Measurements from ENCODE around the gene TMEM132D. TPM values are rescaled to one million over a fixed set of nuclear protein-coding genes. Genes with fewer than 3 reads are reported as not detected.
"Not testable (repeated sequence)": the region's sequence is repeated elsewhere in the genome, so short reads cannot be mapped to it uniquely, and the experiment has no call there.

TMEM132D gene
- total RNA-seq, 2 donors from 2014 or later, result not detected

DNA sequence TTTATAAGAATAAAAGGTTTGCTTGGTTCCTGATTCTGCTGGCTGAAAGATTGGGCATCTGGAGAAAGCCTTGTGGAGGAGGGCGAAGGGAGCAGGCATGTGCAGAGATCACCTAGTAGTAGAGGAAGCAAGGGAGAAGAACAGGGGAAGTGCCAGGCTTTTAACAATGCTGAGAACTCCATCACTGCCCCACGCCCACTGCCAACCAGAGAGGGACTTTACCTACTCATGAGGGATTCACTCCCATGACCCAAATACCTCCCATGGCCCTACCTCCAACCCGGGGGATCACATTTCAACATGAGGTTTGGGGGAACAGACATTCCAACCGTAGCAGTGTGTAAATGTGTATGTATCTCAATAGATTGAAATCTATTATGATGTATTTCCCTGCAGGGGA is 690.3 kb downstream of the TMEM132D start:
- H3K9me3 Mint-ChIP-seq, result peaks cover 7% of the 10 kb centered on the region
- H3K4me1 Mint-ChIP-seq, result no peaks in the 10 kb centered on the region
- H3K27me3 Mint-ChIP-seq, result no peaks in the 10 kb centered on the region
- H3K36me3 Mint-ChIP-seq (ENCODE audit: low read depth), result no peaks in the 10 kb centered on the region
- no peak overlapping the region for H3K4me3 Mint-ChIP-seq
- ATAC-seq (replicated peaks), result no peak
- H3K27ac Mint-ChIP-seq, result no peak overlapping the region

DNA sequence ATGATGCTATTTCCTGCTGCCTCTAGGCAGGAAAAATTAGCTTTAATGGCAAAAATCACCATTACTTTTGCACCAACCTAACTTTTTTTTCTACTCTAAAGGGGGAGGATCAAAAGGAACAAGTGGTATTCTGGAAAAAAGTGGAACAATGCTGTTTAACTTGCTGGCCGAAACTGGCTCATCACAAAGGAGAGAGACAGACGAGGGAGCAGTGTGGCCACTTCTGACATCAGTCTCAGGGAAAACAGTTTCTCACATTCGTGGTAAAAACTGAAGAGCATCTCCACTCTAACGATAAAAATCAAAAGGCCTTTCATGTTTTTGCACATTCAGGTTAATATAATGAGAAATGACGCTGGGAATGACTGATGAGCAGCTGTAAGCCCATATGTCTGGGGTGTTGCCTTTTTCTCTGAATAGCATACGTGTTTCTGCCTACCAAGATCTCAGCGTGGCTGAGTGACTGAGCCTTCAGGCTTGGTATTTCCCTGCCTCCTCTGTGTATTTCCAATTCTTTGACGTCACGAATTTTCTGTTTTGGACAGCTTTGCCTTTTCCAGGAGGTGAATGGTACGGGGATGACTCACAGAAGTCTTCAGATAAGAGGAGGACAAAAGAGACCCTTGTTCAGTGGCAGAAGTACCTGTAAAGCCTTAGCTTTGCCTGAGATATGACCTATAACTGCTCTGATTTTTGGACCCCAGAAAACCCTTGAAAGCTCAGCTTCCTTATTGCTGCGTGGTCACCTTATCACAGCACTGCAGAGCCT is 691.8 kb downstream of the TMEM132D start:
- Mint-ChIP-seq H3K4me3 (no peak overlapping the region), H3K27me3 (no peaks in the 10 kb centered on the region), H3K4me1 (no peaks in the 10 kb centered on the region), H3K36me3 (ENCODE audit: low read depth) (no peaks in the 10 kb centered on the region), H3K9me3 (peaks cover 9% of the 10 kb centered on the region), H3K27ac (no peak overlapping the region)
- ATAC-seq (replicated peaks), result no peak

DNA sequence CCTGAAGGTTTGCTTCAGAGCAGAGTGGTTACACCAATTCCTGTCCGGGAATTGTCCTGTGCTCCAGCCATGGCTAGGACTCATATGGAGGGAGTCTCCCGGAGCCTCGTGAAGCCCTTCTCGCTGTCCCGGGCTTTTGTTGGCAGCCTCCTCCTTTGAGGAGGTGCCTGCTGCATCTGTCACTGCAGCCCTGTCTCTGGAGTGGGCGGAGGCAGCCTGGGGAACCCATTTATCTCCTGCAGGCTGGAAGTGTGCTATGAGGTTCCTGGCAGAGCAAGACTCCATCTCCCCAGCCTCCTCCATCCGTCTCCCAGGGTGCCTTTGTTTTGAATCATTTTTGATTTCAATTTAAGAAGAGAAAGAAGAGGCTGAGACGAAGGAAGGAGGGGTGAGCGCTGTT is 695.3 kb downstream of the TMEM132D start:
- Mint-ChIP-seq H3K27ac (no peak overlapping the region), H3K4me1 (no peaks in the 10 kb centered on the region), H3K27me3 (no peaks in the 10 kb centered on the region), H3K36me3 (ENCODE audit: low read depth) (no peaks in the 10 kb centered on the region), H3K9me3 (peaks cover 12% of the 10 kb centered on the region), H3K4me3 (no peak overlapping the region)
- no peak for ATAC-seq (replicated peaks)

DNA sequence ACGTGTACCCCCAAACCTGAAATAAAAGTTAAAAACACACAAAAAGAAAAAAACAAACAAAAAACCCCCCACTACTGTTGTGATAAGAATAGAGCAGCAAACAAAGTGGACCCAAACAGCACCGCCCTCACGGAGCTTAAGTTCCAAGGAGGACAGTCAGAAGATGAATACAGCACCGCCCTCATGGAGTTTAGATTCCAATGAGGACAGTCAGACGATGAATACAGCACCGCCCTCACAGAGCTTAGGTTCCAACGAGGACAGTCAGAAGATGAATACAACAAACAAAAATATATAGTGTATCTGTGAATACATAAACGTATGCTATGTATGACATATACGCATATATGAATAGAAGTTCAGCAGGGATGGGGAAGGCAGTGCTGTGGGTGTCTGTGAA is 696.7 kb downstream of the TMEM132D start:
- Mint-ChIP-seq H3K9me3 (peaks cover 7% of the 10 kb centered on the region), H3K27ac (no peak overlapping the region), H3K27me3 (no peaks in the 10 kb centered on the region), H3K36me3 (ENCODE audit: low read depth) (no peaks in the 10 kb centered on the region), H3K4me3 (no peak overlapping the region), H3K4me1 (no peaks in the 10 kb centered on the region)
- ATAC-seq (replicated peaks), result no peak

DNA sequence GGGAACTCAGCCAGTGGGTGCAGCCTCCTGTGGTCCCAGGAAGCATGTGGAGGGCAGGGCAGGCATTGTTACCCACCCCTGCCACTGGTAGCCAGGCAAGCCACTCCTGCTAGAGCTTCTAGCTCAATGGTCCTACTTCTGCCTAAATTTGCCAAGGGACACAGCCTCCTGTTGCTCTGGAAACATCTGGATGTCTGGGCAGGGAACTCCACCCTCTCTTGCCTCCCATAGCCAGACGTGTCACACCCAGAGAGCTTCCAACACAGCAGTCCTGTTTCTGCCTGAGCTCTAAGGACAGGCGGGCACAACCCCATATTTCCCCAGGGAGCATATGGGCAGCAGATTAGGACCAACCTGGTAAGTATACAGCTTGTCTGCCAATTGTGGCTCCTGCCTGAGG is 700.4 kb downstream of the TMEM132D start:
- no peak overlapping the region for H3K4me3 Mint-ChIP-seq
- no peak for ATAC-seq (replicated peaks)
- no peaks in the 10 kb centered on the region for H3K36me3 Mint-ChIP-seq (ENCODE audit: low read depth)
- H3K9me3 Mint-ChIP-seq, result peaks cover 7% of the 10 kb centered on the region
- no peaks in the 10 kb centered on the region for H3K27me3 Mint-ChIP-seq
- H3K27ac Mint-ChIP-seq, result no peak overlapping the region
- no peaks in the 10 kb centered on the region for H3K4me1 Mint-ChIP-seq

DNA sequence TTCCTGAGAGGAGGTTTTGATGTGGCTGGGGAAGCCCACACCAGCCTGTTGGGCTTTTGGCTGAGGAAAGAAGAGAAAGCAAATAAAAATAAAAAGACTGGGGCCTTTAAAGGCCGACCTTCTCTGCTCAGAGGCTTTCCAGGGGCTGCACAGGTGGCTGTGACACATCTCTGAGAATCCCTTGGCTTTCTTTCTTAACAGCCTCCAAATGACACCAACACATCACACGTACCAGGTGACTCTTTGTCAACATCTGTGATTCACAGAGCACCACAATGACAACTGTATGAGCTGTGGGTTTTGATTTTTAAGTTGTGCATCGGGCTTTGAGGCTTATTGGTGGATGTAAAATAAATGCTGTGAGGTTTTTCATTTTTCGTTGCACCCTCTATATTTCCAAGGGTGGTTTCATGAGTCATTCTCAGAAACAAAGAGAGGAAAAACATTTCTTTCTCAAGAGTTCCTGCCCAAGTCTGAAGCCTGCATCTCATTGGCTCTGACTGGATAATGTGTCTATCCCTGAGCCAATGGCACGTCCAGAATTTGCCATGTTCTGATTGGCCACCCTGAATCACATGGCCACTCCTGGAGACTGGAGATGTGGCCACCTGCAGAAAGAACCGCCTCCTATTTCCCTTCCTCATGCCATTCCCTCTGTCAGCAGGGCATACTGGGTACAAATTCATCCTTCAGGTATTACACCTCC is 701.6 kb downstream of the TMEM132D start:
- peaks cover 5% of the 10 kb centered on the region for H3K9me3 Mint-ChIP-seq
- ATAC-seq (replicated peaks), result no peak
- H3K4me3 Mint-ChIP-seq, result no peak overlapping the region
- H3K27me3 Mint-ChIP-seq, result no peaks in the 10 kb centered on the region
- no peaks in the 10 kb centered on the region for H3K36me3 Mint-ChIP-seq (ENCODE audit: low read depth)
- H3K27ac Mint-ChIP-seq, result no peak overlapping the region
- no peaks in the 10 kb centered on the region for H3K4me1 Mint-ChIP-seq

DNA sequence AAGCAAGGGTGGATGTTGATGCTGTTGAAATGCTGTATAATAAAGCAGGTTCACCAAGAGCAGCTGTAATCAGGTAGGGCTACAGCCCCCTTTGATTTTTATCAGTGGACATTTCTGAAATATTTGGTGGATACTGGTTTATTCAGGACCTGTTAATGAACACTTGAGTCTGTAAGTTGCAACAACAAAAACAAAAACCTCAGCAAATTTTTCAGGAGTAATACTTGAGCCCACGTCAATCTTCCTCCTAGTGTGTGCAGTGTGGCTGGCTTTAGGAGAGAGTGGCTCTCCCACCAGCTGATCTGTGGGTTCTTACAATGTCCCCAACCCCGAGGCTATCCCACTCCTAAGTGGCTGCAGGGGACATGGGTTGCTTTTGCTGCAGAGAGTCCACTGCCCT is 702.8 kb downstream of the TMEM132D start:
- Mint-ChIP-seq H3K36me3 (ENCODE audit: low read depth) (no peaks in the 10 kb centered on the region), H3K27me3 (no peaks in the 10 kb centered on the region), H3K9me3 (no peaks in the 10 kb centered on the region), H3K27ac (no peak overlapping the region), H3K4me3 (no peak overlapping the region), H3K4me1 (no peaks in the 10 kb centered on the region)
- ATAC-seq (replicated peaks), result no peak

DNA sequence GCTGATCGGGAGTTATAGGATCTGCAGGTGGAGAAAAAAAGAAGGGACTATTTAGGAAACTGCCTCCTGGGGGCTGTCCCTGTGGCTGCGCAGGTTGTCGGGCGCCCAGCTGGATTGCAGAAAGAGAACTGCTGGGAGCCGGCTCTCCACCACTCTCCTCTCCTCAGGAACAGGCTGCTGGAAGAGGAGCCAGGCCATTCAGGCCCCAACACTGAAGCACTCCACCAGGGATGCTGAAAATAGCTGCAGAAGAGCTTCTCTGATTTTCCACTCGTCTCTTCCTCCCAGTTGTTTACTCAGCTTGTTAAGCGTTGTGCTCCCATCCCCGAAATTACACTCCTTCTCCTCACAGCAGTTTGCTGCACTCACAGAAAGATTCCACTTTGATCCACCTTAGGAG is 703.2 kb downstream of the TMEM132D start:
- Mint-ChIP-seq H3K36me3 (ENCODE audit: low read depth) (no peaks in the 10 kb centered on the region), H3K4me3 (no peak overlapping the region), H3K4me1 (no peaks in the 10 kb centered on the region), H3K27me3 (no peaks in the 10 kb centered on the region), H3K27ac (no peak overlapping the region), H3K9me3 (no peaks in the 10 kb centered on the region)
- ATAC-seq (replicated peaks), result no peak

DNA sequence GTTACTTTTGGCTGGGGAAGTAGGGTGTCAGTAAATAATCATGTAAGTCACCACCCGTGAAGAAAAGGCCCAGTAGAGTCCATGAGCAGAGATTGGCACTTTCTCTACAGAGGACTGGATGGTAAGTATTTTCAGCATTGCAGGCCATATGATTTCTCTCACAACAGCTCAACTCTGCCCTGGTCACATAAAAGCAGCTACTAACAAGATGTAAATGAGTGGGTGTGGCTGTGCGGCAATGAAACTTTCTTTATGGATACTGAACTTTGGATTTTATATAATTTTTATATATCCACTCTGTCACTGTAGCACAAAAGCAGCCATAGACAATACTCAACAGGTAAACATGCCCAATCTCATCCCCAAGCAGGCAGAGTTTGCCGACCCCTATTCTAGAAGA is 706.9 kb downstream of the TMEM132D start:
- H3K9me3 Mint-ChIP-seq, result peaks cover 11% of the 10 kb centered on the region
- no peak overlapping the region for H3K4me3 Mint-ChIP-seq
- no peaks in the 10 kb centered on the region for H3K36me3 Mint-ChIP-seq (ENCODE audit: low read depth)
- no peak overlapping the region for H3K27ac Mint-ChIP-seq
- no peak for ATAC-seq (replicated peaks)
- no peaks in the 10 kb centered on the region for H3K4me1 Mint-ChIP-seq
- no peaks in the 10 kb centered on the region for H3K27me3 Mint-ChIP-seq

DNA sequence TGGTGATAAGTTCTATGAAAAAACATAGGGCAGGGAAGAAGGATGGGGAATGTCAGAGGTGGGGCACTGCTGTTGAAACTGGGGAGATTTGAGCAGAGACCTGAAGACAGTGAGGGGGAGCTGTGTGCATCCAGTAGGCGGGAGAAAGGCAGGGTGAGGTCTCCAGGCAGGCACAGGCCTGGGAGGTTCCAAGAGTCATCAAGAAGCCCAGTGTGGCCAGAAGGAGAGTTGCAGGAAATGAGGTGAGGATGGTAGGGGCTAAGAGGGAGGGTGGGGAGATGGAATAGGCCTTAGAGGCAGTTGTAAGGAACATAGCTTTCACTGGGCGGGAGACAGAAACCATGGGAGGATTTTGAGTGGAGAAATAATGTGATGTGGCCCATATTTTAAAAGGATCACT is 708.7 kb downstream of the TMEM132D start:
- H3K27ac Mint-ChIP-seq, result no peak overlapping the region
- H3K4me1 Mint-ChIP-seq, result no peaks in the 10 kb centered on the region
- H3K27me3 Mint-ChIP-seq, result no peaks in the 10 kb centered on the region
- ATAC-seq (replicated peaks), result no peak
- peaks cover 11% of the 10 kb centered on the region for H3K9me3 Mint-ChIP-seq
- H3K4me3 Mint-ChIP-seq, result no peak overlapping the region
- no peaks in the 10 kb centered on the region for H3K36me3 Mint-ChIP-seq (ENCODE audit: low read depth)

DNA sequence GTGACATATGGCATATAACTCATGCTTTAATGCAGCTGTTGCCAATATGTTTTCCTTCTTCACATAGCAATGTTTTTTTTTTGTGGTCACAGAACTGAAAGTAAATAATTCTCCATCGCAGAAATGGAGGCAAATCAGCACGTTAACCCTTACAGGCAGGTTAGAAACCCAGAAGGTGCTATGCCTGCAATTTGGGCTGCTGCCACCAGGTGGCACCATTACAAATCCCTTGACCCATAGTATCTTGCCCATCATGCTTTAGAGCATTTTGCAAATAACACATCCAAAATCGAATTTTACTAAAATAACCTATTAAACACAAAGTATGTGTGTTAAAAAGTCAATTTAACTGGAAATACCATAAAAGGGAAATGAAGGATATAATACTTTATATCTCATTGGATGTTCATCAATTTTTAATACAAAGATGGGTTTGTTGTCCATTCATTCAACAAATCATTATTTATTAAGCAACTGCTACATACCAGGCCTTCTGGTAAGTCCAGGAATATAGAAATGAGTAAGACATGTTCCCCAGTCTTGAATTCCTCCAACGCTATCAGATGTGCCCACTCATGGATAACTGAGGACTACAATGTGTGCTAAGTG is 710.5 kb downstream of the TMEM132D start:
- H3K9me3 Mint-ChIP-seq, result peaks cover 21% of the 10 kb centered on the region
- no peaks in the 10 kb centered on the region for H3K4me1 Mint-ChIP-seq
- no peaks in the 10 kb centered on the region for H3K27me3 Mint-ChIP-seq
- ATAC-seq (replicated peaks), result no peak
- H3K36me3 Mint-ChIP-seq (ENCODE audit: low read depth), result no peaks in the 10 kb centered on the region
- no peak overlapping the region for H3K27ac Mint-ChIP-seq
- no peak overlapping the region for H3K4me3 Mint-ChIP-seq

DNA sequence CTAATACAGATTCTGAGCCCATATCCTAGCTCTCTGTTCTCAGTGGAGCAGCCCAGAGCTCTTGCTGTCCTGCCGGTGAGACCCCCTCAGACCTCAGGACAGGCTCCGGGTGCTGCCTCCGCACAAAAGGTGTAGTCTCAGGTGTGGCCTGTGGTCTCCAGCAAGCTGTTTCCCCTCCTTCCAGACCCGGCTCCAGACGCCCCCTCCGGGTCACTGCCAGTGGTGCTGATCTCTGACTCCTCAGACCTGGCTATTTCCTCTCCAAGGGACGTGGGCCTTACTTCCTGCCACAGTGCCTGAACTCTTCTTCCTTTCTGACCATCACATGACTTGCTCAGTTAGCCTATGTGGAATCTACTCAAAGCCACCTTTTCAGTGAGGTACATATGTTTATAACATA is 713.0 kb downstream of the TMEM132D start:
- no peaks in the 10 kb centered on the region for H3K27me3 Mint-ChIP-seq
- ATAC-seq (replicated peaks), result no peak
- H3K4me3 Mint-ChIP-seq, result no peak overlapping the region
- H3K27ac Mint-ChIP-seq, result no peak overlapping the region
- no peaks in the 10 kb centered on the region for H3K36me3 Mint-ChIP-seq (ENCODE audit: low read depth)
- H3K9me3 Mint-ChIP-seq, result peaks cover 27% of the 10 kb centered on the region
- H3K4me1 Mint-ChIP-seq, result no peaks in the 10 kb centered on the region

DNA sequence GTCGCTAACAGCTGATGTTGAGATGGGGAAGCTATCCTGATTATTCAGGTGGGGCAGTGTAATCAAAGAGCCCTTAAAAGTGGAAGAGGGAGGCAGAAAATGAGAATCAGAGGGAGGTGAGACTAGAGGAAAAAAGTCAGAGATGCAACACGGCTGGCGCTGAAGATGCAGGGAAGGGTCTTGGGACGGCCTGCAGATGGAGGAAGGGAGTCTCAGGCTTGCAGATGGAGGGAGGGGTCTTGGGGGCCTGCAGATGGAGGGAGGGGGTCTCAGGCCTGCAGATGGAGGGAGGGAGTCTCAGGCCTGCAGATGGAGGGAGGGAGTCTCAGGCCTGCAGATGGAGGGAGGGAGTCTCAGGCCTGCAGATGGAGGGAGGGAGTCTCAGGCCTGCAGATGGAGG is 713.9 kb downstream of the TMEM132D start:
- not testable (repeated sequence) for H3K27me3 Mint-ChIP-seq; ATAC-seq (replicated peaks); H3K27ac Mint-ChIP-seq; H3K36me3 Mint-ChIP-seq (ENCODE audit: low read depth); H3K4me3 Mint-ChIP-seq; H3K4me1 Mint-ChIP-seq
- H3K9me3 Mint-ChIP-seq, result peaks cover 25% of the 10 kb centered on the region

DNA sequence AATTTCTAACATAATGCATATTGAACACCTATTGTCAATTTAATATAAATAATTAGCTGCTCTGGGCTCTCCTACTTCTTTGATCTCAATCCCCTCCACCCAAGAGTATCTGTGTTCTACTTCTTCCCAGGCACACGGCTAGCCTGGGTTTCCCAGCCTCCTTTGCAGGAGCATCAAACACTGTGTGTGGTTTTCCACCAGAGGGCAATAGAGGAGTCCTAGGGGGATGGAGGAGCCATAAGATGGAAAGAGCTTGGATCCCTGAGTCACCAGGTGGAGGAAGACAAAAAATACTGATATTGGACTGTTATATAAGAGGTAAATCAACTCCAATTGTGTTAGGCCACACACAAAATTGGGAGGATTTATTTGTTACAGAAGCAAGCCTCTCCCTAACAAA is 716.9 kb downstream of the TMEM132D start:
- Mint-ChIP-seq H3K36me3 (ENCODE audit: low read depth) (no peaks in the 10 kb centered on the region), H3K9me3 (peaks cover 16% of the 10 kb centered on the region), H3K4me1 (no peaks in the 10 kb centered on the region), H3K27ac (no peak overlapping the region), H3K27me3 (no peaks in the 10 kb centered on the region), H3K4me3 (no peak overlapping the region)
- no peak for ATAC-seq (replicated peaks)

DNA sequence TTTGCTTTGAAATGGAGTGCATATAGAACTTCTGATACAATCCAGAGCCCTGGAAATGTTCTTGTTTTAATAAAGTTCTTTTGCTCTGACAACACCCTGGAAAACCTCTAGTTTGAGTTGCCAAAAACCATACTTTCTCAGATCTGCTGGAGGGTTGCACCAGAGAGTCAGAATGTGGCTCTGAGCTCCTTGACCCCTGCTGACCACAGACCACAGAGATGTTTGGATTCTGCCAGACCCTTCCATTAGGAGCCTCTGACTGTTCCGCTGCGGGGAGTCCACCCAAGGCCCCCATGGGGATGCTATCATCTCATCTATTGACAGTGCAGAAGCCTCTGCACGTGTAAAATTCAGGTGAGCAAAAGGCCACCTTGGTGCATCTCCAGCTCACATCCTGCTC is 718.0 kb downstream of the TMEM132D start:
- no peak overlapping the region for H3K4me3 Mint-ChIP-seq
- peaks cover 24% of the 10 kb centered on the region for H3K9me3 Mint-ChIP-seq
- no peak for ATAC-seq (replicated peaks)
- no peaks in the 10 kb centered on the region for H3K27me3 Mint-ChIP-seq
- H3K27ac Mint-ChIP-seq, result no peak overlapping the region
- no peaks in the 10 kb centered on the region for H3K36me3 Mint-ChIP-seq (ENCODE audit: low read depth)
- H3K4me1 Mint-ChIP-seq, result no peaks in the 10 kb centered on the region
